ENCODE measurements around the gene NR3C1. TPM values are rescaled to one million over a fixed set of nuclear protein-coding genes. Genes with fewer than 3 reads are reported as not detected.

The NR3C1 gene
- polyA plus RNA-seq, 1 donor from 2014 or later: 2.3 TPM

- Histone ChIP-seq H3K27ac (ENCODE audit: low read length) (no peak overlapping the region), H3K79me2 (replicated peaks; ENCODE audit: insufficient read depth, low read length) (no peaks in the 10 kb centered on the region), H3K27me3 (ENCODE audit: insufficient read depth, low read depth, low read length) (no peaks in the 10 kb centered on the region), H3K4me2 (ENCODE audit: low read length) (no peak overlapping the region), H3K36me3 (ENCODE audit: insufficient read depth, low read length) (no peaks in the 10 kb centered on the region), H2AFZ (ENCODE audit: low read depth, low read length) (no peak overlapping the region), H3K9me3 (ENCODE audit: low read length) (no peaks in the 10 kb centered on the region), H3F3A (ENCODE audit: insufficient read depth, low read length, poor library complexity, severe bottlenecking) (no peaks in the 10 kb centered on the region), H3K9ac (ENCODE audit: low read length) (no peak overlapping the region), H3K9me2 (ENCODE audit: insufficient read depth, low read length) (no peaks in the 10 kb centered on the region), H4K20me1 (ENCODE audit: insufficient read depth) (no peaks in the 10 kb centered on the region), H3K4me3 (ENCODE audit: low read length) (no peak overlapping the region)
- TF ChIP-seq TAF1 (IDR thresholded peaks at IDR 0.05; ENCODE audit: low read depth) (no peak), SMC3 (conservative IDR thresholded peaks at IDR 0.05; ENCODE audit: poor library complexity) (no peak), EP300 (conservative IDR thresholded peaks at IDR 0.05; ENCODE audit: poor library complexity, severe bottlenecking) (no peak), MXI1 (conservative IDR thresholded peaks at IDR 0.05; ENCODE audit: poor library complexity, severe bottlenecking) (no peak), RAD21 (conservative IDR thresholded peaks at IDR 0.05) (no peak), CTCF (IDR thresholded peaks at IDR 0.05; ENCODE audit: poor library complexity, severe bottlenecking) (no peak), EZH2 (IDR thresholded peaks at IDR 0.05; ENCODE audit: borderline replicate concordance, insufficient read depth, low read length, poor library complexity, severe bottlenecking) (no peak), REST (IDR thresholded peaks at IDR 0.05; ENCODE audit: borderline replicate concordance) (no peak), POLR2AphosphoS5 (IDR thresholded peaks at IDR 0.05) (no peak)
Observed at GRCh38 chr5:143318833-143319232, 84.7 kb downstream of the NR3C1 start.

DNA sequence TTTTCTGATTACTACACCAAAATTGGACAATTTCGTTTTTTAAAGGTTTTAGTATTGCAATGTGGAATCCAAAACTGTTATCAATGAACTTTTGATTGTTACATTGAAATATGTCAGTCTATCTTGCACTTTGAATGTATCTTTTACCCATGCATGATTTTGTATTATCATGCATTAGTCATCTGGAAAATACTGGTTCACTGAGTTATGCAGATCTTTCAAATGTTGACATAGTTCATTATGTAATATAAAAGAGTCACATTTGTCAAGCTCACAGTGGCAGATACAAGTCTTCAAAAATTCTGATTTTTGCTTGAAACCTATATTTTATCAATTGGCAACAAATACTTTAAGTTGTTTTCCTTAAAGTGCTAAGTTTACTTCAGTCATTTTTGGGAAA is 85.2 kb downstream of the NR3C1 start:
- Histone ChIP-seq H3K4me3 (ENCODE audit: low read length) (no peak overlapping the region), H2AFZ (ENCODE audit: low read depth, low read length) (no peak overlapping the region), H3K9me2 (ENCODE audit: insufficient read depth, low read length) (no peaks in the 10 kb centered on the region), H3K36me3 (ENCODE audit: insufficient read depth, low read length) (no peaks in the 10 kb centered on the region), H4K20me1 (ENCODE audit: insufficient read depth) (no peaks in the 10 kb centered on the region), H3K9me3 (ENCODE audit: low read length) (no peaks in the 10 kb centered on the region), H3K9ac (ENCODE audit: low read length) (no peak overlapping the region), H3K79me2 (replicated peaks; ENCODE audit: insufficient read depth, low read length) (no peaks in the 10 kb centered on the region), H3K4me2 (ENCODE audit: low read length) (no peak overlapping the region), H3K27ac (ENCODE audit: low read length) (no peak overlapping the region), H3F3A (ENCODE audit: insufficient read depth, low read length, poor library complexity, severe bottlenecking) (no peaks in the 10 kb centered on the region), H3K27me3 (ENCODE audit: insufficient read depth, low read depth, low read length) (no peaks in the 10 kb centered on the region)
- TF ChIP-seq EP300 (conservative IDR thresholded peaks at IDR 0.05; ENCODE audit: poor library complexity, severe bottlenecking) (no peak), MXI1 (conservative IDR thresholded peaks at IDR 0.05; ENCODE audit: poor library complexity, severe bottlenecking) (no peak), POLR2AphosphoS5 (IDR thresholded peaks at IDR 0.05) (no peak), CTCF (IDR thresholded peaks at IDR 0.05; ENCODE audit: poor library complexity, severe bottlenecking) (no peak), SMC3 (conservative IDR thresholded peaks at IDR 0.05; ENCODE audit: poor library complexity) (no peak), REST (IDR thresholded peaks at IDR 0.05; ENCODE audit: borderline replicate concordance) (no peak), RAD21 (conservative IDR thresholded peaks at IDR 0.05) (no peak), TAF1 (IDR thresholded peaks at IDR 0.05; ENCODE audit: low read depth) (no peak), EZH2 (IDR thresholded peaks at IDR 0.05; ENCODE audit: borderline replicate concordance, insufficient read depth, low read length, poor library complexity, severe bottlenecking) (no peak)

Measured in neural cell (in vitro differentiated cells).